Measurements from ENCODE around the gene CSK. TPM values are rescaled to one million over a fixed set of nuclear protein-coding genes. Genes with fewer than 3 reads are reported as not detected.

CSK gene
- total RNA-seq, 2 donors from 2014 or later: 84.8 to 96.9 TPM

DNA sequence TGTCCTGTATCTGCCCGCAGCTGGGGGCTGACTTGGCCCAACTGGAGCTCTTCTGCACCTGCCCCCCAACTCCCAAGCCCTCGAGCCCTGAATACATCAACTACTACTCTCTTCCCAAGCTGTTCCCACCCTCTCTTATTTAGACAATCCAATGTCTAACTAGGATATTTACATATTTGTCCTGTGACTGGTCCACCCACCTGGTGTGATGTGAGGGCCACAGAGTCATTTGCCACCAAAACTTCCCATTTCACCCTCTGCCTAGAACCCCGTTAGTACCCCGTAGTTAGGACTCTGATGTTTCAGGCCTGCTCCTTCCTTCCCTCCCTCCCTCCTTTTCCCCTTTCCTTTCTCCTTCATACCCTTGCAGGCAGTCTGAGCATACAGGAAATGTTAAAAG lies 50.9 kb downstream of the CSK start:
- intact Hi-C loops (cut with DNase I, micrococcal nuclease): no loop called here
- ATAC-seq (no peak), DNase-seq (no peak)

DNA sequence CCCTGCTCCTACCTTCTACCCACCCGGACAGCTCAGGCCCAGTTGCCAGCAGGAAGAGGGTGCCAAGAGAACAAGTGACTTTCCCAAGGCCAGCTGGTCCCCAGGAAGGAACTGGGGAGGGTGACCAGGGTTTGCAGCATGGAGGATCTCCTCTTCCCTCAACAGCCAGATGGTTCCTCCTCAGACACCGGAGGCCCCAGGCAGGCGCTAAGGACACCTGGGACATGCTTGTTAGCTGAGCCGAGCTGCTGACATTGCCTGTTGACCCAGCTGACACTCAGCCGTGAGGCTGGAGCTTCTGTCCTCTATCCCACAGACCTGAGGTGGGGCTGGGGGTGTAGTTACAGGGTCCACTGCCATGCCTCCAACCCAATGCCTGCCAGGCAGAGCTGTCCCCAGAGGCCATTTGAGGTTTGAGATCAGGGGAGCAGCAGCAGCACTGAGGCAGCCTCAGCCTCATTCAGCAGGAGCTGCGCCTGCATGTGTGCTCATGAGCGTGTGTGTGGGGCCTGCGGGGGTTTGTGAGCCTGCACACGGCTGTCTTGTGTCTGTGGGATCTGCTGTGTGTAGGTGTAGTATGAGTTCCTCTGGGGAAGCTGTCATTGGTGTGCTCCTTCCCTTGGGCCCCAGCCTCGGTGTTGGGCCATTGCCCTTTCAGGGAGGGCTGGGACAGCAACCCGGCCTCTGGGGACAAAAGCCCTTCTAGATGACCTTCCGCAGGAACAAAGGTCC lies 51.7 kb downstream of the CSK start:
- DNase-seq (no peak), ATAC-seq (no peak)
- intact Hi-C loops (cut with DNase I, micrococcal nuclease): no loop called here

- intact Hi-C loops (cut with DNase I, micrococcal nuclease): no loop called here
- peak in 1 of 2 donors; percentile 75 for DNase-seq
- ATAC-seq: peak; percentile 55
Observed at GRCh38 chr15:74835312-74835823, 53.5 kb downstream of the CSK start.

DNA sequence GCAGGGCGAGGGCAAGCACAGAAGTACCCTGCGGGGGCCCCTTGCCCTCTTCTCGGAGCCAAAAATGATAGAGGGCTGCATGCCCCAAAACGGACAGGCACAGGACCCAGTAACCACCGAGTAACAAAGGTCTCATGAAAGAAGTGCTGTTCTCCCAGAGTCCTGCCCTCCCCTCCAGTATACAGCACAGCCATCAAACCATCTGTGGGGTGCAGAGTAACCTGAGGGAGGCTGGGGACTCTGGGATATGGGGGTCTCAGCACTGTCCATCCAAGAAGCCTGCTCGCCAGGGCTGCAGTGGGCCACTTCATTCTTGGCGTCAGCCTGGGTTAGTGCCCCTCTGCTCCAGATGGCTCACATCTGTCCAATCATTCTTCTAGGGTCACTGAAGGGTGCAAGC lies 55.0 kb downstream of the CSK start:
- intact Hi-C loops (cut with DNase I, micrococcal nuclease): no loop called here
- ATAC-seq (no peak), DNase-seq (no peak)

GRCh38 chr15:74837482-74838136 lies 55.7 kb downstream of the CSK start:
- no peak for ATAC-seq
- intact Hi-C loops (cut with DNase I, micrococcal nuclease): no loop called here
- no peak for DNase-seq

DNA sequence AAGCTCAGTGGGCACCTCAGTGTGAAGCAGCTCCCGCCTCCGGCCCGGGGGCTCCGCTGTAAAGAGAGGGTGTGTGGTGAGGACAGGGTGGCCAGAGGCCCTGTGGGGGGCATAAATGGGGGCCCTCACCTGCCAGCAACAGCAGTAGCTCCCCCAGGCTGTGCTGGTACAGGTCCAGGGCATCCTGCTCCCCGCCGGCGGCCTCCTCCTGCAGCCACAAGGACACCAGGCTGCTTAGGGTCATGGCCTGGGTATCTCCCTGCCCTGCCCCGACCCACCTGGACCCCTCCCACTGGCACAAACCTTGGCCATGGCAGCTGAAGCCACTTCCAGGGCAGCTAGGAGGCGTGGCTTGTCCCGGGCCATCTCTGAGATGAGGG lies 56.2 kb downstream of the CSK start:
- intact Hi-C loops (cut with DNase I, micrococcal nuclease): no loop called here
- no peak for ATAC-seq
- no peak for DNase-seq

DNA sequence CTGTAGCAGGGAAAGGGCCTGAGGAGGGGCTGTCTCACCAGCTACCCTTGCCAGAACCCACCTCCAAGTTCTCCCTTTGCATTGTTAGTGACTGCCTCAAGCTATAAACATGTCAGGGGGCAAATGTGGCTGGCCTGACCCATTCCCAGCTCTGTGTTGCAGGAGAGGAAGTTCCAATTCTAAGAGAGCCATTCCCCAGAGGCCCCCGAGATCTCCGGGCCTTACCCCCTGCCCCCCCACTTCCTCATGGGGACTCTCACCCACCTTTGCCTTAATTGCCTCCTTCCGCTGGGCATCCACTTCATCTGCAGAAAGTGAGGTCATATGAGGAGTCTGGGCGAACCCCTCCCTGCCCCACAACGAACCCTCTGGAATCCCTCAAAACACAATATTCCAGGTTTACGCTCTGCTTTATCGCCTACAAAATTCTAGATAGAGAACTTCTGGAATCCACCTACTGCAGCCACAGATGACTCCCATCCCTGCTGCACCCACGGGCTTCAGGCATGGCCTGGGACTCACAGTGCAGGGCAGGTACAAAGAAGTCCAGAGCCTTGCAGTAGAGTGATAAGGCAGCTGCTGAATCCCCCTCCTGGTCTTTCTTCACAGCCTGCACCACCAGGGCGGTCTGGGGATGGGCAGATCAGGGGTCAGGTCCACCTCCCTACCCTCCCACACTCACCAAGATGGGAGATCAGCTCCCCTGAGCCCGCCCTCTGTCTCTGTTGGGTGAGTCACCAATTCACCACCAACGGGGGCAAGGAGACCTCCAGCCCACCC lies 57.1 kb downstream of the CSK start:
- no peak for DNase-seq
- ATAC-seq: no peak
- intact Hi-C loops (cut with DNase I, micrococcal nuclease): no loop called here

DNA sequence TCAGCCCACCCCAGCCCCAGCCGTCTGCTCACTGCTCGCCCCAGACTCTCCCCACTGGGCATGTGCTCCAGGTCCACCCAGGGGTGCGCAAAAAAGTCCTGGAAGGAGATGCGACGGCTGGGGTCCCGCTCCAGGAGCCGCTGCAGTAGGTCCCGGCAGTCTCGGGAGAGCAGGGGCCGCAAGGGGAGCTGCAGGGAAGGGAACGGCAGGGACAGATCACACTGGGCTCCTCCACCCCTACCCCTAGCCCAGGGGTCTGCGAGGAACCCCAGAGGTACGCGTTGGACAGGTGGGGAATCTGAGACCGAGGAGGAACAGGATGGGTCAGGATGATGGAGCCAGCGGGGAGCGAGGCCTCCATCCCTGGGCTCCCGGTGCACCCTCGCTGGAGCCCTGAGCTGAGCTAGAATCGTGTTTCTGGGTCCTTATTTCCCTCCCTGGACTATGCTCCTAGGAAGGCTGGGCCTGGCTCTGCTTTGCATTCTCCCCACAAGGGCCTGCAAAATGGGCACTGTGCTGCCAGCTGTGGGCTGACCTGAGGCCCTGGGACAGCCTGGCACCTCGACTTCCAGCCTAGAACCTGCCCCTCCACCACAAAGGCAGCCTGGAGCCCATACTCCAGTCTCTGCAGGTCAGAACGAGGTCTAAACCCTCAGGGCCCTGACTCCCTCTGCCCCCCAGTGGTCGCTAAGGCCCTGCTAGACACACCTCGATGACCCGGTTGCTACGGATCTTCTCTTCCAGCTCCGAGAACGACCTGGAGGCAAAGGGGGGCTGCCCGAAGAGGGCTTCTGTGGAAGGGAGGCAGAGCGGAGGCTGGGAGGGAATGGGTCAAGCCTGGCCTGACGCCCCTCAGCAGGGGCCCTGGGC lies 57.9 kb downstream of the CSK start:
- intact Hi-C loops (cut with DNase I, micrococcal nuclease): no loop called here
- DNase-seq: no peak
- ATAC-seq: no peak

DNA sequence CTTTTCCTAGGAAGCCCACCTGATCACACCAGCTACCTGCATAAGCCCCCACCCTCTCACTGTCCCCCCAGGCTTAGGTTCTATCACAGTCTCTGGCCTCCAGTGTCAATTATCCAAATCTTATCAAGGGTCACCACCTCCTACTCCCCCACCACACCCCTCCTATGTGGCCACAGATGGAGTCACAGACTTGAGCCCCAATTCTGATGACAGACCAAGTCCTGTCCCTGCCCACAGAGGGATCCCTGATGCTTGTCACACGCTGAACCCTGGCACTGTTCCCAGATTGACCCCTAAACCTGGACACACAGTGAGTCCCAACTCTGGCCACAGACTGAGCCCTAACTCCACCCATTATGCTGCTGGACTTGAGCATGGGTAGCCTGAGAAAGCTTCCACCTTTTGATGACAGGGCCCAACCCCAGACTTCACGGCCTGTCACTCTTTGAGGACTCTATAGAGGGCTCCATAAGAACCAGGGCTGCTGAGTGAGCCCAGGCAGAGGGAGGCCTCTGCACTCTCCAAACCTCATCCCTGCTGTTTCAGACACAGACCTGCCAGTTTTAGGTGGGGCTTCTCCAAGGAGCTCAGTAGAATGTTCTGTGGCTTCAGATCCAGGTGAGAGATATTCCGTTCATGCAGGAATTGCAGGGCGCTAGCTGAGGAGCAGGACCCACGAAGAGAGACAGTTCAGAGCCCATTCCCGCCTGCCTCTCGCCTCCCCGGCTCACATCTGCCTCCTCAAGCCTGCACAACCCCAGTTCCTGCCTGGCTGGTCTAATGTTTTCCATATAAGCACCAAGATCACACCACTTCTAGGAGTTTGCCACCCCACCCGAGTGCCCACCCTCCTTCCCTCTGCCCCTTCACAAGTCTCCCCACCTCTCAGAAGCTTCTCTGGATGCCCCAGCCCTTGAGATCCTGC lies 59.2 kb downstream of the CSK start:
- no peak for DNase-seq

GRCh38 chr15:74841891-74842373 lies 60.1 kb downstream of the CSK start:
- ATAC-seq: peak; percentile 20
- peak; percentile 39 to 63 for DNase-seq
- intact Hi-C loops (cut with DNase I, micrococcal nuclease): no loop called here

More for the DNA sequence above, 59.2 kb downstream of the CSK start:
- ATAC-seq: no peak
- intact Hi-C loops (cut with DNase I, micrococcal nuclease): no loop called here

- ATAC-seq (peak; percentile 83), DNase-seq (peak; percentile 90 to 93)
- intact Hi-C loops (cut with DNase I, micrococcal nuclease): no loop called here
Observed at GRCh38 chr15:74842581-74843444, 60.9 kb downstream of the CSK start, which contains the start of gene ULK3. Gene ULK3 (minus strand): TSS chr15:74843156. CDS start chr15:74843105, 51 bp downstream.

DNA sequence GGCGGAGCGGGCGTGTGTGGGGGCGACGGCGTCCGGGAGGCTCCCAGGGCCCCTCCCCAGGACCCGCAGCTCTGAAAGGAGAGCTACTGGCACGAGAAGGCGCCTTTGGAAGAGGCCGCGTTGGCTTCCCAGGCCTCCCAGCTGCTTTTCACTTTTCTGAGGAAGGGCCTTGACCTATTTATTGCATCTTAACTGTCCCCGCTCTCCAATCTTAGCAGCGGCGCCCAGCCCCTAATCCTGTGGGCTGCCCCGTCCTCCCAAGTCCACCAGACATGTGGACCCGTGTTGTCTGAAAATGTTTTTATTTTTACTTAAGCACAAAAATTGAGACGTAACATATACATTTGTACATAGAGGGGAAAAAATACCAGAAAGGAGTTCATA lies 61.6 kb downstream of the CSK start:
- intact Hi-C loops (cut with DNase I, micrococcal nuclease): no loop called here
- ATAC-seq (no peak), DNase-seq (no peak)

GRCh38 chr15:74843891-74844299 lies 62.0 kb downstream of the CSK start:
- intact Hi-C loops (cut with DNase I, micrococcal nuclease): no loop called here

DNA sequence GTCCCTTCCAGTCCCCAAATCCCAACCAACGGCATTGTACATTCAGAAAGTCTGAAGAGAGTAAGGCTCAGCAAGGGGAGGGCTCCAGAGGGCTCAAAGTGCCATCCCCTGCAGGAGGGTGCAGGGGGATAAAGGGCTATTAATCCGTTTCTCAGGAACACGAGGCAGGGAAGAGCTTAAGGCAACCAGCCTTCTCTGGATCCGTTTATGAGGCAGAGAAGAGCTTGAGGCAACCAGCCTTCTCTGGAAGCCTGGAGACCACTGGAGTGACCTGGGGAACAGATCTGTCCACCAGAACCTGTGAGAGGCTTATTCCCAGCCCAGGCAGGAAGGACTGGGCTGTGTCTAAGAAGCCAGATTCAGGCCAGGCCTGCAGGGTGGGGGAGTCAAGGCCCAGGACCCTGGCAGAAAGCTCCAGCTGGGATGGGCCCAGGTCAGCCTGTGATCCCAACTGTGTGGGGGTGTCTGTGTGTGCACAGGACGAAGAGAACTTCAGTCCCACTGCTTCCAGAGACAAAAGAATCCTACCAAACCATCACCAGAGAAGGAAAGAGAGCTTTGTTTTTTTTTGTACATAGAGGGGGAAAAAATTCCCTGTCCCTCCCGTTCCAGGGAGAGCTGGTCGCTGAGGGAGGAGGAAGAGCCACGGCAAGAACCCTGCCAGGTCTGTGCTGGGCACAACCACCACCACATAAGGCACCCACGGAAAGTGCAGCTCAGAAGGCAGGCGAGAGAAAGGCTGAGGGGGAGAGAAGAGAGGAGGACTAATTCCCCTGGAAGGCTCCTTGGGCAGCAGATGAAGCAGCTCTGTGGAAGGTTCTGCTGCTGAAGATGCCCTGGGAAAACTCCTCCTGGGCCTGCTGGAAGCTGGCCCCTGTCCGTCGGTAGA lies 62.7 kb downstream of the CSK start:
- DNase-seq (no peak), ATAC-seq (no peak)
- intact Hi-C loops (cut with DNase I, micrococcal nuclease): no loop called here

More at GRCh38 chr15:74843891-74844299, 62.0 kb downstream of the CSK start:
- ATAC-seq: no peak
- DNase-seq: no peak

GRCh38 chr15:74845208-74845568 lies 63.3 kb downstream of the CSK start:
- ATAC-seq: no peak
- intact Hi-C loops (cut with DNase I, micrococcal nuclease): no loop called here
- DNase-seq: no peak

DNA sequence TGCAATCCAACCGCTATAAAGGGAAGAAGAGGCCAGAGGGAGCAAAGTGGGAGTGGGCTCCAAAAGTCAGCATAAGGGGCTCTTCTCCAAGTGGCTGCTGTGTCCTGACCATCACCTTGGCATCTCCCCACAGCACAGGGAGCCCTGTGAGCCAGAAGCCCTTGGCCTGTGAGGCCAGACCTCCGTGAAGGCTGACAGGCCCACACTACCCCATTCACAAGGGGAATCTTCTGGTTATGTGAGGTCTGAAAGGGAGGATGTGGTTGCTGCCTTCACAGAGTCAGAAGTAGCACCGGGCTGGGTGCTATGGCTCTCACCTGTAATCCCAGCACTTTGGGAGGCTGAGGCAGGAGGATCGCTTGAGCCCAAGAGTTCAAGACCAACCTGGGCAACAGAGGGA lies 63.7 kb downstream of the CSK start:
- DNase-seq: no peak
- intact Hi-C loops (cut with DNase I, micrococcal nuclease): no loop called here
- no peak for ATAC-seq

All from left colon (tissue), 2 donors.